SW 1271 (cell line): Measurements from ENCODE around the gene DNAJA3.

ENCODE experiments used
- DNase-seq, 2 experiments: peaks; one replicate each; lab custom pipeline; 2025; lab: John Stamatoyannopoulos, UW

The DNAJA3 gene

DNA sequence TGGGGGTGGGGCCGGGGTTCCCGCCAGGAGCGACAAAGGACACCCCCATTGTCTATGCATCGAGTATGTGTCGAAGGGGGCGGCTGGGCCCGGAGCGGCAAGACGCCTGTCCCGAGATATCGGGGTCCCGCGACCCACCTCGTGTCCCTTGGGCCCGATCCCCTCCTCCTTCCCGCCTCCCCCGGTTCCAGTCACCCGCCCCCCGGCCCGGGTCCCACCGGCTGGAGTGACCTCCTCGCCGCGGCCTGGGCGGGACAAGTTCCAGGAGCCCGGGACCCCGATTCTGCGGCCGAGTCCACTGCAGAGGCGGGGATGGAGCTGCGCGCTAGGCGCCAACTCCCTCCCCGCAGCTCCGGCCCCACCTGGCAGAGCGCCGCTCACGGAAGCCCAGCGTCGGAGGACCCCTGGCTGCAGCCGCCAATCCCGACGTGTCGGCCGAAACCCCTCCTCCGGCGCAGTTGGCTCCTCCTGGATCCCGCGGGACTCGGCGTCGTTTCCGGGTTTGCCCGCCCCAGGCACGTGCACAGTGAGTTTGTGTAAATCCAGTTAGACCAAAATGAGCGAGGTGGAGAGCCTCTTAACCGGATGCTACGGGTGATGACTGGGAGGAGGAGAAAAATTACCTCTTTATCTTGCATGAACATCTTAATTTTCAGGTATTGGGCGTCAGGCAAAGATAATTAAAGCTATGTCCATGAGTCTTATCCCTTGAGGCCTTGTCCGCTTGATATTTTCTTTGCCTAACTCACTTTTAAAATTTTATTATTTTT lies 48.7 kb downstream of the DNAJA3 start, which contains the start of gene NMRAL1:
Gene NMRAL1, minus strand, starts transcription at position 434 of the 770 bp plus-strand sequence. CDS start 493 bp downstream, outside the sequence.
- peak; percentile 73 to 82 for DNase-seq

DNA sequence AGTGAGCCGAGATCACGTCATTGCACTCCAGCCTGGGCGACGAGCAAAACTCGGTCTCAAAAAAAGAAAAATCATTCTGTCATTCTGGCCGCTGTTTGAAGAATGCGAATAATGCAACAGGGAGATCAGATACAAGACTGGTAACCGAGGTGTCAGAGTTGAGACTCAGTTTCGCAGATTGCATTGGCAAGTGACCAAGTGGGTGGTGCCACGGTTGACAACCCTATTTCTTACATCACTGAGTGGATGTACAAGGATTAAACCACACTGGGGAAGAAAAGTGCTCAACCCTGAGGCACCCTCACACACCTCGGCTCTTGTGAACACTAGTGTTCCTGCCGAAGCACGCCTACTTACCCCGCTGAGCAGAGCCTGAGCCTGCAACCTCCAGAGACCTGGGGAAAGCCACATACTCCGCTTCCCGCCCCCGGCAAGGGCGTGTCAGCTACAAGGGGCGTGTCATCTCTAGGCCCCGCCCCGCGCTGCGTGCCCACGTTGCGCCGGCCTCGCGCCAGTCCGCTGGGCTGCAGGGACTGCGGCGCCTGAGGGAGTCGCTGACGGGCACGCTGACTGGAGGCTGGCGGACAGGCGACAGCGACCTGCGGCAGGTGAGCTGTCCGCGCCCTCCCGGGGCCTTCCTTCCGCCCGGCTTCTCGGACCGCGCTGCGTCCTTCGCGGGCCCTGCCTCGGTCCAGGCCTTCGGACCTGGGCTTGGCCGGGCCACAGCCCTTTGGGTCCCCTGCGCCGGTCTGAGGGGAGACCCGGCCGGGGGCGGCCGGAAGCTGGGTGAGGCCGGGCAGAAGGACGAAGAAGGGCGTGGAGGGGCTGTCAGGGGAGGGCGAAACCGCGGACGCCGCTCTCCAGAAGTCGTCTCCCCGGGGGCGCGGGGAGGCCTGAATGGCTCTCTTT lies 50.5 kb downstream of the DNAJA3 start, which contains the start of gene HMOX2:
Gene HMOX2, plus strand, starts transcription at position 519 of the 909 bp plus-strand sequence. CDS start 29,127 bp downstream, outside the sequence.
- DNase-seq = peak; percentile 74 to 83

DNA sequence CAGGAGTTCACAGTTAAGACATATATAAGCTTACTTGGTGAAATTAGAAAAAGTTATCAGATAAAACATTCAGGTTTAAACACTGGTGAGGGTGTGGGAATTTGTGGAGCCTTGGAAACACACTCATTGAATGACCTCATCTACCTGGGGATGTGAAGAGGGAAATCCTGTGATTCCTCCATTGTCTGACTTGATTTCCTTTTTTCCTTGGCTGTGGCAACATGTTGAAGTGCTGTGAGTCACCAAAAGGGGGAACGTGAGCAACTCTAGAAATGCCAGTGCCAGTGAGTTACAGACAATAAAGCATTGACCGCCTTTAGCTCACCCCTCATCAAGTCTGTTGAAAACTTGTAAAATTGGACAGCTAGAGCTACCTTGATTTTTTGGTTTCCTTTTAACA lies 52.3 kb downstream of the DNAJA3 start:
- peak in 1 of 2 experiments; percentile 27 for DNase-seq

DNA sequence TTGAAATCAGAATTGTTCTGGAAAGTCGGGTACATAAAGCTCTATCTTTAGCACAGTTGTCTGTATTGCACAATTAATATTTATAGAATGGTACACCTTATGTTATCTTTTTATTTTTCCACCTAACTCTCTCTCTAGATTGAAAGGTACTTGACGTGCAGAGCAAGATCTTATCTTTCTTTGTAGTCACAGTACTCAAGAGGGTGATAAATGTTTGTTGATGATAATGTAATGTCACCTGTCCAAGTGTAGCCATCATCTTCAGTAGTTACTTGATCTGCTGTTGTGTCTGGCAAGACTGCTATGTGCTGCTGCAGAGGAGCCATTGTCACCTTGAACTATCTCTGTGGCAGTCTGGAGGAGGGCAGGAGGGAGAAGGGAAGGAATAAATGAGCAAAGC lies 55.9 kb downstream of the DNAJA3 start:
- no peak for DNase-seq

DNA sequence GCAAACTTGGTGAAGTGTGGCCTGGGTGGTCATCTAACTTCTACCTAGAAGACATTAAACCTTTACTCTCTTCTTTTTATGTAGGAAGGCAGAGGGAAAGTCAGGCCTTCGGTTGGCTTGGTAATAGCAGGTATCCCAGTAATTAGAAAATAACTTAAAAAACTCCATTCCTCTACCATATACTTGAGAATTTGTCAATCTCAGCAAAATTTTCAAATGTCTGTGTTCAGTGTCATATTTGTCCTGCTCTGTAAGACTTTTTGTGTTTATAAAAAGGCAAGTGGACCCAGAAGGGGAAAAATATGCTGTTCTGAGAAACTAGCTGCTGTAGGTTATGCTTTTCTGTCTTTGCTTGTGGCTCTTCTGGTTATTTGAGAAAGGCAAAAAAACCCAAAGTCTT lies 56.3 kb downstream of the DNAJA3 start:
- no peak for DNase-seq

DNA sequence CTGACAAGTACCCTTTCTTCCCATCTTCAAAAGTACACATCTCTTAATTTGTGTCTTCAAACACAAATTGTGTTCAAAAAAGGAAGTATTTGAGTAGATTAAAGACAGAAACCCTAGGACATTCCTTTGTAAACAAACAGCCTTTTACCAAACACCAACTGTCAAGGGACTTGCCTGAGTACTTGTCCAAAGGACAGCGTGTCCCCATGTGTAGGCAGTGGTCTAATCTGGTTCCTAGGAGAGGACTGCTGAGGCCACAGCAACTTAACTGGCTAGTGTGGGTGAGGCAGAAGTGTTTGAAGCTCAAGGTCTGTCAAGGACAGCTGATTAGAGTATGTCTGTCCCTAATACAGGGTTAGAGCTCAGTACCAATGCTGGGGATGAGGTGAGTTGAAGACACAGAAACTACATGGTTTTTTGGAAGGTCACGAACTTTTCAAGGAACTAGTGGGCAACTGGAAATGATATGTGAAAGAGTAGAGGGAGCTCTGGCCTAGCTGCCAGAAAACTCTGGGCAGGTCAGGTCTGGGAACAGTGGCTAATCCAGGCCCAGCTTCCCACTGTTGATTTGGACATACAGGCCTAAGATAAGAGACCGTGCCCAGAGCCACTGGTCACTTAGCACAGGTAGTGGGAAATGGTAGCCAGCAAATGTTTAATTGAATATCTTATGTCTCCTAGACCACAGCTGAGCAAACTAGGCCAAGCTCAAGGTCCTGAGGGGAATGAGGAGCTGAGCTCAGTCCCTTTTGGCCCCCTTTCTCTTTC lies 60.6 kb downstream of the DNAJA3 start:
- DNase-seq = no peak

DNA sequence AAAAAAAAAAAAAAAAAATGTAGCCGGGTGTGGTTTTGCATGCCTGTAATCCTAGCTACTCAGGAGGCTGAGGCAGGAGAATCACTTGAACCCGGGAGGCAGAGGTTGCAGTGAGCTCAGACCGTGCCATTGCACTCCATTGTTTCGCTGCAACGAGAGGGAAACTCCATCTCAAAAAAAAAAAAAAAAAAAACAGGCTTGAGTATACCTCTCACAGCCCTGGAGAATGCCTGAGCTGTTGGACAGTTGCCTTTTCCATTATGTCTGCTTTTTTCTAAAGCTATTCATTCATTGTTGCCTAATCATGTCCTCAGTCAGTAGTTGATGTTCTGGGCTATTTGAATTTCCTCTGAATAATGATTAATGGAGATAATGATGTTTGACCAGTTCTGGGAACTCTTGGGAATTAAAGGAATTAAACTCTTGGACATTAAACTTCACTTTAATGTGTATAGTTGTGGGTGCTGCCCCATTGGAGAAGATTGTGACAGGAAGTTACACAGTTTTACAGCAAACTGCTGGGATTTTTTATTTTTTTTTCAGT lies 62.4 kb downstream of the DNAJA3 start:
- no peak for DNase-seq

DNA sequence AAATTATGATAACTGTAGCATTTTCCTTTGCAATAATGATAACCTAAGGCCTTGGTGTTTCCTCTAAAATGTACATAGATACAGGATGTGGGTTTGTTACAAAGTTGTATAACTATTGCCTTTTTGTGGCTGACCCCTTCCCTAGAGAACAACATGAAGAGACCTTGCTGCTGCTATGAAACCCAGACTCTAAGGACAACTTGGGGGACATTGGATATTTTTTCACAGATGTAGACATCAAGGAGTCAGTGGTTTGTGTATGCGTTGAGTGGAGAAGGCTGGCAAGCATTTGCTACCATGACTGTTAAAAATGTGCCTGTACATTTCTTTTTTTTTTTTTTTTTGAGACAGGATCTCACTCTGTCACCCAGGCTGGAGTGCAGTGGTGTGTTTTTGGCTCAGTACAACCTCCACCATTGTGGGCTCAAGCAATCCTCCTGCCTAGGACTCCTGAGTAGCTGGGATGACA lies 62.9 kb downstream of the DNAJA3 start:
- DNase-seq = no peak

DNA sequence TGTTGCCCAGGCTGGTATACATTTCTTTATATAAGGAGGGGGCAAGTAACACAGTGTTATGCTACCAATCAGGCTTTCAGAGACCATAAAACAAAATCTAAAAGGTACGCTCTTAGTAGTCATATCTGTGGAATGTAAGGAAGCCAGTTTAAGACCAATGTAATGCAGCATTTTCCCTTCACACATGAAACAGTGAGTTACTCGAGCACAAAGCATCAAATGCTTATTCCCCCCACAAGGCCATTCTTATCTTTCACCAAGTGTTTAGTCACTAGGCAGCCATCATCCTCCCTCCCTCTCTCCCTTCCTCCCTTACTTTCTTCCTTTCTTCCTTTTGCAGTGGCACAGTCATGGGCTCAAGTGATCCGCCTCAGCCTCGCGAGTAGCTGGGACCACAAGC lies 63.4 kb downstream of the DNAJA3 start:
- peak in 1 of 2 experiments; percentile 17 for DNase-seq

DNA sequence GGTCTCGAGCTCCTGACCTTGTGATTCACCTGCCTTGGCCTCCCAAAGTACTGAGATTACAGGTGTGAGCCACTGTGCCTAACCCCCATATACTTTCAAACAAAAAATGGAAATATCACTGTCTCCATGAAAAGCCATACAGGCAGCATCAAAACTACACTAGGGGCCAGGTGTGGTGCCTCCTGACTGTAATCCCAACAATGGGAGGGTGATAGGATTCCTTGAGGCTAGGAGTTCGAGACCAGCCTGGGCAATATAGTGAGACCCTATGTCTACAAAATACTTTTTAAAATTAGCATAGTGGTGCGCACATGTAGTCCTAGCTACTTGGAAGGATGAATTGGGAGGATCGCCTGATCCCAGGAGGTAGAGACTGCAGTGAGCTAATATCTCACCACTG lies 66.2 kb downstream of the DNAJA3 start:
- no peak for DNase-seq

DNA sequence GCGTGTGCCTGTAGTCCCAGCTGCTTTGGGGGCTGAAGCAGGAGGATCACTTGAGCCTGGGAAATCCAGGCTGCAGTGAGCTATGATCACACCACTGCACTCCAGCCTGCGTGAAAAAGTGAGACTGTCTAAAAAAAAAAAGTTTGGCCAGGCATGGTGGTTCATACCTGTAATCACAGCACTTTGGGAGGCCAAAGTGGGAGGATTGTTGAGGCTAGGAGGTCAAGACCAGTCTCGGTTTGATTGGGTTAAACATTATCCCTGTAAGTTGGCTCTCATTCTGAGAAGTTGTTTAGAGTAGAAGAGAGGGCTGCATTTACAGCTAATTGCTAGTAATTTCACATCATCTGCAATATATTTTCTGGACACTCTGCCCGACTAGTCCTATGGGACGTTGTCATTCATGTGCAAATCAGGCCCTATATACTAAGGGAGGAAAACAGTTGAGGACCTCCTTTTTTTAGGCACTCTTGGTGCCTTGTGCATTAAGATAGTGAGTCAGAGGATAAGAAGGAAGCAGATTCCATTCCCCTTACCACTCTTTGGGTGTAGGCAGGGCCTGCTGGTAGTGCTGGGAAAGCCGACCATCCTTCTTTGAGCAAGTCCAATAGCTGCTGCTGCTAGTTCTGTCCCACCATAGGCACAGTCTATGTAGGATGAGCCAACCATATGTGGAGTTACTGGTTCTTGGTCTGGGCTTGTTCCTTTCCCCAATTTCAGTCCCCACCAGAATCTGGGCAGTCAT lies 69.2 kb downstream of the DNAJA3 start:
- DNase-seq = peak; percentile 46 to 76

DNA sequence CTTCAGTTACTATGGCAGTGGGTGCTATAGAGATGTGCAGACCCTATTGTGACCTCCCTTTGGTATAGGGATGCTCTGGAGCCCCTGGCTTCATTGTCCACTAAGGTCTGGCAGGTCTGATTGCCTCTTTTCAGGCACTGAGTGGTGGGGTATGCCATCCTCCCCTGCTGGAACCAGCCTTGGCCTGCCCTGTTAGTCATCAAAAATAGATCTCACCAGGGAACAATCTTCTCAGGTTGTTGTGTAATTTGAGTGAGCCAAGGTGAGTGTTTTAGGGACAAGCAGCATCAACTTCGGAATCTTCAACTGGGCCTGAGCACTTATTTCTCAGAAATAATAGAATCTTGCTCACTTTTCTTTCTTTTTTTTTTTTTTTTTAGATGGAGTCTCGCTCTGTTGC lies 70.1 kb downstream of the DNAJA3 start:
- no peak for DNase-seq

DNA sequence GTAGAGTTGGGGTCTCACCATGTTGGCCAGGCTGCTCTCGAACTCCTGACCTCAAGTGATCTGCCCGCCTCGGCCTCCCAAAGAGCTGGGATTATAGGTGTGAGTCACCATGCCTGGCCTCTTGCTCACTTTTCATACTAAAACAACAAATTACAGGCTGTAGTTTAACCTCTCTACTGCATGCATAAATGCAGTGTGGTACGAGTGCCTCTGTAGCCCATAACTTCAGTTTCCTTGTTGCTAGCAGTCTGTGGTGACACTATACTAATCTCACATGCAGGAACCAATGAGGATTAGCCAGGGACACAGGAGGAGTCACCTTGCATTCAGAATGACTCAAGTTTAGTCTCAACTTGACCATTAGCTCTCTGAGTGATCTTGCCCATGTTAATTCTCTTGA lies 70.6 kb downstream of the DNAJA3 start:
- DNase-seq = peak in 1 of 2 experiments; percentile 19

DNA sequence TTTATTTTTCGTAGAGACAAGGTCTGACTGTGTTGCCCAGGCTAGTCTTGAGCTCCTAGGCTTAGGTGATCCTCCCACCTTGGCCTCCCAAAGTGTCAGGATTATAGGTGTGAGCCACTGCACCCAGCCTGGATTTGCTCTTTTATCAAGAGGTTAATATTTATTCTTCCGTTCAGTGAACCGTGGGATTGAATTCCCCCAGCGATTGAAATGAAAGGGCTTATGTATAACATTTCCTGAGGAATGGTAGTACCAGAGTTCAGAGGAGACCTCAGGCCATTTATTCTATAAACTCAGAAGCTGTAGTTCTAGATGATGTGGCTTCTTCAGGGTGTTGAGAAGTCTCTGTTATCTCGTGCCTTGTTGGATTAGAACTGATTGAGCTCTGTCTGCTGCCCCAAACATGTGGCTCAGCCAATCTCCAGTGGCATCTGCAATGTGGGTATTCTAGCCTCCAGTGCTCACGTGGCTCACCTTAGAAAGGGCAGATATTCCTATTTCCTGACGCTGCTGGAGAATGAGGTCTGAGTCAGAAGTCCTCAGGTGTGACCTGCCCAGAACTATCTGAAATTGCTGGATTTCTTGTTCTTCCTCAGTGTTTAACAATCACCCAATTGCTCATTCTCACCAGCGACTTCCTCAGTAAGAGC lies 73.0 kb downstream of the DNAJA3 start:
- no peak for DNase-seq

DNA sequence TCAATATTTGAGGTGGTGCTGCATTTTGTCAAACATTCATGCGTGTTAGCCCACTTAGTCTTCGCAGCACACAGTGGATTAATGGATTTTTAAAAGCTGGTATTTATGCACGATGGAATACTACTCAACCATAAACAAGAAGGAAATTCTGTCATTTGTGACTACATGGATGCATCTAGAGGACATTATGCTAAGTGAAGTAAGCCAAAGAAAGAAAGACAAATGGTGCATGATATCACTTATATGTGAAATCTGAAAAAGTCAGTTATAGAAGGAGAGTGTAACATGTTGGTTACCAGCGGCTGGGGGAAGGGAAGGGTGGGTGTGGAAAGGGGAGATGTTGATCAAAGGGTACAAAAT lies 73.5 kb downstream of the DNAJA3 start:
- no peak for DNase-seq

DNA sequence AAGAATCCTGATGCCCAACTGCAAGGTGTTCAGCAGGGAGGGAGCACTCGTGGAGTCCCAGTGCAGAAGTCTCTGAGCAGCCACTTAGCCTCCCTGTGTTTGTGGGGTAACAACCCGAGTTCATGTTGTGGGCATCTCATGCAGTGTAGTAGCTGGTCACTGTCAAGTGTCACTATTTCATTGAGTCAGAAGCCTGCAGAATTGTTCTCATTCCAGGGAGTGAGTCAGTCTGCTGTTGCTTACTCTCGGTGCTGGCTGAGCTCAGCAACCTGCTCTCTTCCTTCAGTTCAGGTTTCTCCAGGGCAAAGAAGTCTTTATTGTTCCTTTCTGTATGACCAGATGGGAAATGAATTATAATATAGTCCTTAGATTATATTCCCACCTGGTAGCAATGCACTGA lies 74.6 kb downstream of the DNAJA3 start:
- peak in 1 of 2 experiments; percentile 57 for DNase-seq

DNA sequence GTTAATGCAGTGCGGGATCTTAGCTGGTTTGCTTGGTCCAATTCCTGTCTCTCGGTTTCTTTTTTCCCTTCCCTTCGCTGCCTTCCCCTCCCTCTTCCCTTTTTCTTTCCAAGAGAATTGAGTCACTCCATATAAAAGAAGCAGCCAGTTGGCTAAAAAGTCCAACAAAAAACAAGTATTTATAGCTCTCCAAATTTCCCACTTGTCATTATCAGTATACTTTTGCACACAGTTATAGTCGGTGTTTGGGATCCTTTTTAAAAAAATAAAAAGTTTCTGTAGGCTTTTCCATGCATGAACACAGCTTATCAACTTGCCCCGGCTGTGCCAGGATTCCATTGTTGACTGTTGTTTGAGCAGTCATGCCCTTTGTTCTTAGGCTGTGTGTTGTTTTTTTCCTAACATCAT lies 75.4 kb downstream of the DNAJA3 start:
- no peak for DNase-seq

DNA sequence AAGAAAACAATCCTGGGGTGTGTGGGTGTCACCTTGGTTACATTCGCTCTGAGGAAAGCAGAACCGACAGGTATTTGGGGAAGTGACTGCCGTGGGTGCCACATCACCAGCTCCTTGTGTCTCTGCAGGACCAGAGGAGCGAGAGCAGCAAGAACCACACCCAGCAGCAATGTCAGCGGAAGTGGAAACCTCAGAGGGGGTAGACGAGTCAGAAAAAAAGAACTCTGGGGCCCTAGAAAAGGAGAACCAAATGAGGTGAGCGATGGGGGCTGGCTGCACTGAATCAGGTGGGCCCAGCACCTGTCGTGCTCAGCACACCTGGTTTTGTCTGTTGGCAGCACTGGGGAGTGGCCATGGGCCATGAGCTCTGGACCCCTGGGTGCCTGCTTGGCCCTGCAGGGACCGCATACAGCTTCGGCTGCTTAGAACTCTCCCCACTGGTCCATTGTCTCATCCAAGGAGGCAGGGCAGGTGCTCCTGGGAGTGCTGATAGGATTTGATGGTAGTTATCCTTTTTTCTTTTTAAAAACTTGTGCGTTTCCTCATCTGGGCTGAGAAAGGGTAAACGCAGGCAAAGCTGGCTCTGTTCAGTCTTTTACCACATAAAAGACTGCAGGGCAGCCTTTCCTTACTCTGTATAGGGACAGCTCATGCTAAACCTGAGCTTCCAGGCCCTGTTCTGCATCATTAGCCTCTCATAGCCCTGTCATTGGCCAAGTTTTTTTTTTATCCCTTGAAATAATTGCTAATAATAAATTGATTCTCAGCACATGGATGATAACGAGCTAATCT lies 79.9 kb downstream of the DNAJA3 start:
- DNase-seq = no peak
